A549 (cell line): ENCODE results near the gene SRPX2. TPM values are rescaled to one million over a fixed set of nuclear protein-coding genes. Genes with fewer than 3 reads are reported as not detected.

Source experiments
- ATAC-seq, 2 experiments: fragments of 200-7000 bp in 1 of 2; fragments of >200 bp in 1 of 2; cut with Nextera tagmentation in 1 of 2; cut with Tn5 transposase in 1 of 2; 3 replicates each; pipeline versions ENCODE4 v1.8.0 to v1.9.1; 2018 to 2020; ENCODE audit warnings: mild to moderate bottlenecking in 1 of 2, moderate library complexity in 1 of 2
- CTCF ChIA-PET: fragments of 300-600 bp; sonication (Branson Sonifier 250); formaldehyde crosslinking; extraction: SDS; loops from one replicate; lab custom pipeline; 2021; ENCODE audit warnings: antibody characterized with exemption, inconsistent platforms; lab: Yijun Ruan, JAX
- POLR2A ChIA-PET: fragments of 350-600 bp; formaldehyde crosslinking; extraction: SDS; loops from one replicate; lab custom pipeline; 2021; ENCODE audit warnings: antibody characterized with exemption, inconsistent platforms; lab: Yijun Ruan, JAX
- DNase-seq, 2 experiments: peaks; one replicate each; pipeline versions ENCODE4 v3.0.0 to v3.0.0-alpha.2; 2011 to 2016; ENCODE audit warnings: low read depth in 1 of 2, low spot score in 1 of 2
- FAIRE-seq: peaks from 2 replicates; lab custom pipeline; 2011; peaks lifted over from hg19 to GRCh38; lab: Jason Lieb, UNC
- H3K27ac ChIP-seq, 2 experiments: fragments of >200 bp; sonication (Bioruptor Twin); formaldehyde crosslinking; 3 replicates each; pipeline ENCODE4 v1.5.1; 2016 to 2017
- H3K4me1 ChIP-seq: fragments of >200 bp; sonication (Bioruptor Twin); formaldehyde crosslinking; 3 replicates; pipeline ENCODE4 v1.6.1; 2016
- H3K4me2 ChIP-seq: fragments of >200 bp; sonication (Bioruptor Twin); formaldehyde crosslinking; 3 replicates; pipeline ENCODE4 v1.6.1; 2016
- H3K4me3 ChIP-seq: fragments of >200 bp; sonication (Bioruptor Twin); formaldehyde crosslinking; 3 replicates; pipeline ENCODE4 v1.5.1; 2016
- H3K9me3 ChIP-seq: fragments of >200 bp; sonication (Bioruptor Twin); formaldehyde crosslinking; 3 replicates; pipeline ENCODE4 v1.6.1; 2016
- ATOH8 ChIP-seq: fragments of 250-450 bp; sonication (Bioruptor Pico); IDR thresholded peaks from 2 replicates; pipeline ENCODE4 v1.5.0; 2020; ENCODE audit warnings: low read depth, mild to moderate bottlenecking, moderate library complexity
- CBX2 ChIP-seq: fragments of 200-600 bp; sonication (generic); IDR thresholded peaks from 2 replicates; pipeline ENCODE4 v1.6.1; 2016; ENCODE audit warnings: low read depth, mild to moderate bottlenecking, borderline replicate concordance
- CHD2 ChIP-seq: fragments of 150-350 bp; IDR thresholded peaks from 2 replicates; pipeline ENCODE4 v1.6.1; 2014; ENCODE audit warnings: low read length; ENCODE audit not compliant: partially characterized antibody
- EHMT2 ChIP-seq: fragments of 200-600 bp; sonication (generic); IDR thresholded peaks from 2 replicates; pipeline ENCODE4 v1.6.1; 2016; ENCODE audit warnings: antibody characterized with exemption, low read depth, mild to moderate bottlenecking, moderate library complexity
- ELK1 ChIP-seq: fragments of 150-350 bp; IDR thresholded peaks from 2 replicates; pipeline ENCODE4 v1.6.1; 2014; ENCODE audit warnings: low read depth, mild to moderate bottlenecking, low read length
- ESRRA ChIP-seq: fragments of 150-350 bp; IDR thresholded peaks from 2 replicates; pipeline ENCODE4 v1.6.1; 2014; ENCODE audit warnings: mild to moderate bottlenecking, low read length, borderline replicate concordance
- FOSB ChIP-seq: fragments of 250-450 bp; sonication (Bioruptor Pico); IDR thresholded peaks from 2 replicates; pipeline ENCODE4 v1.5.0; 2020; ENCODE audit warnings: mild to moderate bottlenecking, moderate library complexity
- HDAC2 ChIP-seq: fragments of 200-600 bp; sonication (generic); IDR thresholded peaks from 2 replicates; pipeline ENCODE4 v1.6.1; 2016
- KDM5A ChIP-seq: fragments of 200-600 bp; sonication (generic); IDR thresholded peaks from 2 replicates; pipeline ENCODE4 v1.6.1; 2016; ENCODE audit warnings: antibody characterized with exemption, mild to moderate bottlenecking
- MAFK ChIP-seq: fragments of 450-650 bp; IDR thresholded peaks from 2 replicates; pipeline ENCODE4 v1.6.1; 2014; ENCODE audit not compliant: partially characterized antibody
- MAX ChIP-seq: IDR thresholded peaks from 2 replicates; pipeline ENCODE4 v1.6.1; 2012
- MAZ ChIP-seq: fragments of 150-350 bp; IDR thresholded peaks from 2 replicates; pipeline ENCODE4 v1.6.1; 2014; ENCODE audit warnings: antibody characterized with exemption, low read depth, low read length, borderline replicate concordance
- MYC ChIP-seq: IDR thresholded peaks from 2 replicates; pipeline ENCODE4 v1.6.1; 2012; ENCODE audit warnings: mild to moderate bottlenecking, inconsistent platforms, low read length, improper control_type of control experiment, borderline replicate concordance
- NFE2L2 ChIP-seq: fragments of 150-350 bp; conservative IDR thresholded peaks from 2 replicates; pipeline ENCODE4 v1.6.1; 2014; ENCODE audit warnings: low read length
- NR3C1 ChIP-seq: fragments of >200 bp; sonication (Bioruptor Twin); formaldehyde crosslinking; IDR thresholded peaks from 3 replicates; pipeline ENCODE4 v1.6.1; 2017
- PHF8 ChIP-seq: fragments of 200-600 bp; sonication (generic); IDR thresholded peaks from 2 replicates; pipeline ENCODE4 v1.6.1; 2016; ENCODE audit warnings: low read depth, mild to moderate bottlenecking, antibody characterized with exemption, moderate library complexity, borderline replicate concordance
- RAD21 ChIP-seq, 2 experiments: fragments of >200 bp in 1 of 2; sonication (Bioruptor Twin) in 1 of 2; formaldehyde crosslinking in 1 of 2; IDR thresholded peaks in 1 of 2; conservative IDR thresholded peaks in 1 of 2; 2 replicates in 1 of 2; 3 replicates in 1 of 2; pipeline ENCODE4 v1.6.1; 2012 to 2018; ENCODE audit warnings: inconsistent platforms in 1 of 2
- RNF2 ChIP-seq: fragments of 200-600 bp; sonication (generic); IDR thresholded peaks from 2 replicates; pipeline ENCODE4 v1.6.1; 2016; ENCODE audit warnings: low read depth, mild to moderate bottlenecking, antibody characterized with exemption, moderate library complexity, borderline replicate concordance
- SMC3 ChIP-seq: fragments of >200 bp; sonication (Bioruptor Twin); formaldehyde crosslinking; IDR thresholded peaks from 3 replicates; pipeline ENCODE4 v1.6.1; 2018; ENCODE audit warnings: inconsistent platforms
- TP53 ChIP-seq: fragments of 250-450 bp; sonication (Bioruptor Pico); IDR thresholded peaks from 2 replicates; pipeline ENCODE4 v1.5.0; 2021; ENCODE audit warnings: mild to moderate bottlenecking, moderate library complexity
- USF2 ChIP-seq: fragments of 450-650 bp; IDR thresholded peaks from 2 replicates; pipeline ENCODE4 v1.6.1; 2014; ENCODE audit warnings: antibody characterized with exemption
- ZC3H11A ChIP-seq: fragments of 450-650 bp; IDR thresholded peaks from 2 replicates; pipeline ENCODE4 v1.6.1; 2014; ENCODE audit warnings: antibody characterized with exemption, mild to moderate bottlenecking
- ZFP36 ChIP-seq: fragments of 450-650 bp; IDR thresholded peaks from 2 replicates; pipeline ENCODE4 v1.6.1; 2014; ENCODE audit warnings: borderline replicate concordance; ENCODE audit not compliant: partially characterized antibody
- WGBS: methylation state at CpG from one replicate; pipeline ENCODE4 v1.1.6; 2017; ENCODE audit errors: missing lambda C conversion rate; 5-methylcytosine and 5-hydroxymethylcytosine counted together
- polyA plus RNA-seq, 4 experiments: library from polyadenylated mRNA; depleted of rRNA in 3 of 4; stranded (reverse); fragments of >200 nt; fragmentation: RNase III in 1 of 4; extraction: RNeasy Plus Mini Kit Qiagen cat#74134 plus additional on column Dnase treatment in 1 of 4; gene quantifications; 2 replicates in 3 of 4; 3 replicates in 1 of 4; pipeline ENCODE4 v1.2.3, GENCODE V29; 2011 to 2017
- TF ChIP-seq, protein P1 (sequence below): fragments of >200 bp; sonication (Bioruptor Twin); formaldehyde crosslinking; IDR thresholded peaks from 3 replicates; pipeline ENCODE4 v1.6.1; 2016
- TF ChIP-seq, protein P2 (sequence below): fragments of >200 bp; sonication (Bioruptor Twin); formaldehyde crosslinking; IDR thresholded peaks from 3 replicates; pipeline ENCODE4 v1.5.1; 2016
- TF ChIP-seq, protein P3 (sequence below): fragments of 250-450 bp; sonication (Bioruptor Pico); IDR thresholded peaks from 2 replicates; pipeline ENCODE4 v1.5.0; 2021; ENCODE audit warnings: mild to moderate bottlenecking, moderate library complexity, borderline replicate concordance

The SRPX2 gene
- polyA plus RNA-seq, 2 of the 4 experiments (the other 2 are of a cell fraction) = 2.3 to 6.7 TPM

DNA sequence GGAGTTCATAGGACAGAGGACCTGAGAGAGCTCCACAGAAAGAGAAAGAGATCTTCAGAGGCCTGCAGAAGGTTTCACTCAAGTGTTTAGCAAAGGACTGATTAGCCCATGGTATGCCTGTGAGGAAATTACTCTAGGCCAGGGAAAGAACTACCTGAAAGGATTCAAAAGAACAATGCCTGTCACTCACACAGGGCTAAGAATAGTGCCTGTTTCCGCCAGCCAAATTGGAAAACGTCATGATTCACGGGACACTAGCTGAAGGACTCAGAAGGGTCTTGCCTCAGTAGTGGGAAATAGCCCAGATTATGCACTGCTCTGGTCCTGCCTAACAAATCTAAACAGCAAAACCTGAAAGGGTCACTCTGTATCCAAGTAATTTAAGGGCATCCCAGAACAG lies 66.8 kb downstream of the SRPX2 start:
- H3K4me1 ChIP-seq = no peaks in the 10 kb centered on the region
- FAIRE-seq (no peak), DNase-seq (no peak), ATAC-seq (no peak)
- POLR2A ChIA-PET = no interaction called here
- H3K4me2 ChIP-seq = no peak overlapping the region
- CTCF ChIA-PET = interaction anchor here (0.8 to 1.1 kb wide), 2 partner anchors 25 to 58 kb away, joined by 3 read pairs; no protein-coding TSS in a partner anchor
- no peak overlapping the region for H3K27ac ChIP-seq
- 51% methylated on average over 3 of the region's 3 CpGs for WGBS
- H3K4me3 ChIP-seq = no peak overlapping the region
- no peaks in the 10 kb centered on the region for H3K9me3 ChIP-seq
- no peak for TF ChIP-seq ATOH8 (CRISPR knock-in tag)
- TF ChIP-seq, protein P1, sequence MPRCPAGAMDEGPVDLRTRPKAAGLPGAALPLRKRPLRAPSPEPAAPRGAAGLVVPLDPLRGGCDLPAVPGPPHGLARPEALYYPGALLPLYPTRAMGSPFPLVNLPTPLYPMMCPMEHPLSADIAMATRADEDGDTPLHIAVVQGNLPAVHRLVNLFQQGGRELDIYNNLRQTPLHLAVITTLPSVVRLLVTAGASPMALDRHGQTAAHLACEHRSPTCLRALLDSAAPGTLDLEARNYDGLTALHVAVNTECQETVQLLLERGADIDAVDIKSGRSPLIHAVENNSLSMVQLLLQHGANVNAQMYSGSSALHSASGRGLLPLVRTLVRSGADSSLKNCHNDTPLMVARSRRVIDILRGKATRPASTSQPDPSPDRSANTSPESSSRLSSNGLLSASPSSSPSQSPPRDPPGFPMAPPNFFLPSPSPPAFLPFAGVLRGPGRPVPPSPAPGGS = no peak
- TF ChIP-seq PHF8 = no peak
- no peak for TF ChIP-seq RAD21 (conservative IDR thresholded peaks at IDR 0.05 in 1 of 2, IDR thresholded peaks at IDR 0.05 in 1 of 2)
- TF ChIP-seq NFE2L2 = no peak
- no peak for TF ChIP-seq SMC3
- no peak for TF ChIP-seq CHD2
- TF ChIP-seq TP53 (CRISPR knock-in tag) = no peak
- no peak for TF ChIP-seq ESRRA
- TF ChIP-seq CBX2 = no peak
- TF ChIP-seq NR3C1 = no peak
- TF ChIP-seq MAZ = no peak
- TF ChIP-seq KDM5A = no peak
- TF ChIP-seq ELK1 = no peak

DNA sequence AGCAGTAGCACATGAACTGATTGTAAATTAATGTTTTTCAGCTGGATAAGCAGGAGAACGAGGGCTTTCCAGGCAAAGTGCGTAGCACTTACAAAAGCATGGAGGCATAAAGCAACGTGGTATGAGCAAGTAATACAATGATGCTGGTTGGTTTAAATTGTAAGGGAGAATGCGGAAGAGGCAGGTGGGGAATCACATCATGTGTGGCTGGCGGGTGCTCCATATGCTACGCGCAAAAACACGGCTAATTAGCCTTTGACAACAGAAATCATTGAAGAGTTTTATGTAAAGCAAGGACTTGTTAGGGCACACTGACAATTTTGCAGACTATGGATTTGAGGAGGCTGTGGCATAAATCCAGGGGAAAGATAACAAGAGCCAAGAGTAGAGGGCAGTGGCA lies 73.4 kb downstream of the SRPX2 start:
- Histone ChIP-seq H3K4me3 (no peak overlapping the region), H3K4me2 (no peak overlapping the region), H3K4me1 (peaks cover 6% of the 10 kb centered on the region; the same call in 2 of the 3 replicates), H3K27ac (no peak overlapping the region), H3K9me3 (no peaks in the 10 kb centered on the region)
- ATAC-seq = no peak
- FAIRE-seq = no peak
- no peak for TF ChIP-seq RNF2
- TF ChIP-seq HDAC2 = no peak
- no peak for TF ChIP-seq FOSB (CRISPR knock-in tag)
- no peak for TF ChIP-seq ZC3H11A
- TF ChIP-seq, protein P2, sequence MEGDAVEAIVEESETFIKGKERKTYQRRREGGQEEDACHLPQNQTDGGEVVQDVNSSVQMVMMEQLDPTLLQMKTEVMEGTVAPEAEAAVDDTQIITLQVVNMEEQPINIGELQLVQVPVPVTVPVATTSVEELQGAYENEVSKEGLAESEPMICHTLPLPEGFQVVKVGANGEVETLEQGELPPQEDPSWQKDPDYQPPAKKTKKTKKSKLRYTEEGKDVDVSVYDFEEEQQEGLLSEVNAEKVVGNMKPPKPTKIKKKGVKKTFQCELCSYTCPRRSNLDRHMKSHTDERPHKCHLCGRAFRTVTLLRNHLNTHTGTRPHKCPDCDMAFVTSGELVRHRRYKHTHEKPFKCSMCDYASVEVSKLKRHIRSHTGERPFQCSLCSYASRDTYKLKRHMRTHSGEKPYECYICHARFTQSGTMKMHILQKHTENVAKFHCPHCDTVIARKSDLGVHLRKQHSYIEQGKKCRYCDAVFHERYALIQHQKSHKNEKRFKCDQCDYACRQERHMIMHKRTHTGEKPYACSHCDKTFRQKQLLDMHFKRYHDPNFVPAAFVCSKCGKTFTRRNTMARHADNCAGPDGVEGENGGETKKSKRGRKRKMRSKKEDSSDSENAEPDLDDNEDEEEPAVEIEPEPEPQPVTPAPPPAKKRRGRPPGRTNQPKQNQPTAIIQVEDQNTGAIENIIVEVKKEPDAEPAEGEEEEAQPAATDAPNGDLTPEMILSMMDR = no peak
- TF ChIP-seq, protein P3, sequence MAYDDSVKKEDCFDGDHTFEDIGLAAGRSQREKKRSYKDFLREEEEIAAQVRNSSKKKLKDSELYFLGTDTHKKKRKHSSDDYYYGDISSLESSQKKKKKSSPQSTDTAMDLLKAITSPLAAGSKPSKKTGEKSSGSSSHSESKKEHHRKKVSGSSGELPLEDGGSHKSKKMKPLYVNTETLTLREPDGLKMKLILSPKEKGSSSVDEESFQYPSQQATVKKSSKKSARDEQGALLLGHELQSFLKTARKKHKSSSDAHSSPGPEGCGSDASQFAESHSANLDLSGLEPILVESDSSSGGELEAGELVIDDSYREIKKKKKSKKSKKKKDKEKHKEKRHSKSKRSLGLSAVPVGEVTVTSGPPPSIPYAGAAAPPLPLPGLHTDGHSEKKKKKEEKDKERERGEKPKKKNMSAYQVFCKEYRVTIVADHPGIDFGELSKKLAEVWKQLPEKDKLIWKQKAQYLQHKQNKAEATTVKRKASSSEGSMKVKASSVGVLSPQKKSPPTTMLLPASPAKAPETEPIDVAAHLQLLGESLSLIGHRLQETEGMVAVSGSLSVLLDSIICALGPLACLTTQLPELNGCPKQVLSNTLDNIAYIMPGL (CRISPR knock-in tag) = no peak
- TF ChIP-seq USF2 = no peak
- no peak for TF ChIP-seq MAFK
- no peak for TF ChIP-seq EHMT2
- no peak for TF ChIP-seq MYC
- no peak for TF ChIP-seq MAX
- no peak for TF ChIP-seq ZFP36
- TF ChIP-seq NR3C1 = no peak
- ChIA-PET CTCF (interaction anchor here (0.6 to 3.0 kb wide), 3 partner anchors 32 to 538 kb away, joined by 3 to 12 read pairs (median 10); no protein-coding TSS in a partner anchor), POLR2A (no interaction called here)
- no peak for DNase-seq
- WGBS = 81% methylated on average over 8 of the region's 8 CpGs
